IMR-90 (cell line): ENCODE measurements around the gene SLC35E4. TPM values are rescaled to one million over a fixed set of nuclear protein-coding genes. Genes with fewer than 3 reads are reported as not detected.

ENCODE experiments used
- ATAC-seq: fragments of 200-7000 bp; cut with Tn5 transposase; 2 replicates; pipeline ENCODE4 v1.9.1; 2020; ENCODE audit warnings: low read depth, mild to moderate bottlenecking, moderate library complexity
- BruUV-seq: library from RNA; stranded (reverse); fragments of 400-500 nt; replicated peaks from 2 replicates; lab custom pipeline; 2021; lab: Mats Ljungman, UMichigan
- CTCF ChIA-PET: fragments of 300-600 bp; formaldehyde crosslinking; extraction: SDS; loops from one replicate; lab custom pipeline; 2021; ENCODE audit warnings: antibody characterized with exemption; lab: Yijun Ruan, JAX
- POLR2A ChIA-PET: fragments of 300-600 bp; sonication (Branson Sonifier 250); formaldehyde crosslinking; loops from one replicate; lab custom pipeline; 2022; ENCODE audit warnings: antibody characterized with exemption; ENCODE audit not compliant: unreplicated experiment; lab: Charles Lee
- DNase-seq: peaks from one replicate; pipeline ENCODE4 v3.0.0; 2013
- H2AFZ ChIP-seq: replicated peaks from 2 replicates; pipeline ENCODE3; 2013; ENCODE audit warnings: low read length, mild to moderate bottlenecking; ENCODE audit not compliant: poor library complexity
- H2AK5ac ChIP-seq: 2 replicates; pipeline ENCODE4 v1.6.1; 2013; ENCODE audit warnings: low read depth, low read length, inconsistent platforms
- H2AK9ac ChIP-seq: replicated peaks from 2 replicates; pipeline ENCODE3; 2013; ENCODE audit warnings: mild to moderate bottlenecking, low read depth, low read length, moderate library complexity; ENCODE audit not compliant: poor library complexity
- H2BK120ac ChIP-seq: 2 replicates; pipeline ENCODE4 v1.6.1; 2013; ENCODE audit warnings: low read depth, low read length, inconsistent platforms
- H2BK15ac ChIP-seq: 3 replicates; pipeline ENCODE4 v1.6.1; 2013; ENCODE audit warnings: low read depth, low read length, inconsistent platforms
- H2BK20ac ChIP-seq: 2 replicates; pipeline ENCODE4 v1.6.1; 2013; ENCODE audit warnings: low read depth, mild to moderate bottlenecking, inconsistent platforms, low read length, moderate library complexity
- H2BK5ac ChIP-seq: 2 replicates; pipeline ENCODE4 v1.6.1; 2013; ENCODE audit warnings: mild to moderate bottlenecking, low read depth, low read length, inconsistent platforms; ENCODE audit not compliant: poor library complexity, severe bottlenecking
- H3K14ac ChIP-seq: replicated peaks from 2 replicates; pipeline ENCODE4 v1.6.1; 2013; ENCODE audit warnings: low read depth, low read length, inconsistent platforms
- H3K18ac ChIP-seq: 2 replicates; pipeline ENCODE4 v1.6.1; 2013; ENCODE audit warnings: low read depth, low read length, control low read depth
- H3K23ac ChIP-seq: 2 replicates; pipeline ENCODE4 v1.6.1; 2013; ENCODE audit warnings: low read depth, low read length, inconsistent platforms
- H3K27ac ChIP-seq: 2 replicates; pipeline ENCODE4 v1.5.1; 2013; ENCODE audit warnings: mild to moderate bottlenecking, control low read depth, low read length; ENCODE audit not compliant: insufficient read depth
- H3K27me3 ChIP-seq: 2 replicates; pipeline ENCODE4 v1.6.1; 2013; ENCODE audit warnings: low read length; ENCODE audit not compliant: control insufficient read depth, insufficient read depth
- H3K36me3 ChIP-seq: 2 replicates; pipeline ENCODE4 v1.6.1; 2013; ENCODE audit warnings: low read length, mixed read lengths; ENCODE audit not compliant: control insufficient read depth, insufficient read depth
- H3K4ac ChIP-seq: 2 replicates; pipeline ENCODE4 v1.6.1; 2013; ENCODE audit warnings: low read depth, low read length, inconsistent platforms
- H3K4me1 ChIP-seq: 2 replicates; pipeline ENCODE4 v1.6.1; 2013; ENCODE audit warnings: low read length, mixed read lengths; ENCODE audit not compliant: control insufficient read depth, insufficient read depth
- H3K4me2 ChIP-seq: 2 replicates; pipeline ENCODE4 v1.6.1; 2013; ENCODE audit warnings: low read depth, mild to moderate bottlenecking, control low read depth, low read length, moderate library complexity
- H3K4me3 ChIP-seq: 2 replicates; pipeline ENCODE4 v1.5.1; 2013; ENCODE audit warnings: low read depth, mild to moderate bottlenecking, control low read depth, low read length, moderate library complexity; ENCODE audit not compliant: insufficient read depth
- H3K56ac ChIP-seq: 2 replicates; pipeline ENCODE4 v1.6.1; 2013; ENCODE audit warnings: low read length, inconsistent platforms; ENCODE audit not compliant: insufficient read depth; ENCODE audit errors: extremely low read depth
- H3K79me1 ChIP-seq, 2 experiments: 2 replicates each; pipeline ENCODE4 v1.6.1; 2013; ENCODE audit warnings: low read length in 2 of 2, inconsistent platforms in 1 of 2, low read depth in 1 of 2
- H3K9ac ChIP-seq: 2 replicates; pipeline ENCODE4 v1.6.1; 2013; ENCODE audit warnings: low read depth, low read length, control low read depth
- H3K9me1 ChIP-seq: 2 replicates; pipeline ENCODE4 v1.6.1; 2013; ENCODE audit warnings: low read length, inconsistent platforms; ENCODE audit not compliant: insufficient read depth
- H3K9me3 ChIP-seq: 2 replicates; pipeline ENCODE4 v1.6.1; 2013; ENCODE audit warnings: low read length; ENCODE audit not compliant: control insufficient read depth, insufficient read depth
- H4K20me1 ChIP-seq: 2 replicates; pipeline ENCODE4 v1.6.1; 2013; ENCODE audit warnings: low read length, inconsistent platforms; ENCODE audit not compliant: insufficient read depth
- H4K5ac ChIP-seq: 2 replicates; pipeline ENCODE4 v1.6.1; 2013; ENCODE audit warnings: mild to moderate bottlenecking, low read depth, low read length, control low read depth
- H4K8ac ChIP-seq, 2 experiments: 2 replicates each; pipeline ENCODE4 v1.6.1; 2013; ENCODE audit warnings: low read depth in 2 of 2, low read length in 2 of 2, control low read depth in 1 of 2, inconsistent platforms in 1 of 2
- H4K91ac ChIP-seq: 2 replicates; pipeline ENCODE4 v1.6.1; 2013; ENCODE audit warnings: low read depth, low read length, inconsistent platforms; ENCODE audit not compliant: insufficient read depth
- BHLHE40 ChIP-seq: fragments of 150-350 bp; IDR thresholded peaks from 2 replicates; pipeline ENCODE4 v1.6.1; 2016; ENCODE audit warnings: mild to moderate bottlenecking, low read depth, low read length
- CEBPB ChIP-seq: IDR thresholded peaks from 2 replicates; pipeline ENCODE4 v1.6.1; 2012; ENCODE audit warnings: low read depth, low read length, improper control_type of control experiment
- CHD1 ChIP-seq: IDR thresholded peaks from 2 replicates; pipeline ENCODE4 v1.6.1; 2012; ENCODE audit warnings: low read depth, low read length, improper control_type of control experiment
- FOS ChIP-seq: fragments of 150-350 bp; IDR thresholded peaks from 2 replicates; pipeline ENCODE4 v1.6.1; 2016; ENCODE audit warnings: low read depth, low read length
- MAFK ChIP-seq: IDR thresholded peaks from 2 replicates; pipeline ENCODE4 v1.6.1; 2012; ENCODE audit warnings: low read depth, low read length, improper control_type of control experiment
- MAZ ChIP-seq: IDR thresholded peaks from 2 replicates; pipeline ENCODE4 v1.6.1; 2012; ENCODE audit warnings: low read depth, mild to moderate bottlenecking, low read length, improper control_type of control experiment, moderate library complexity, borderline replicate concordance
- MXI1 ChIP-seq: IDR thresholded peaks from 2 replicates; pipeline ENCODE4 v1.6.1; 2012; ENCODE audit warnings: low read depth, mild to moderate bottlenecking, low read length, moderate library complexity, borderline replicate concordance
- NFE2L2 ChIP-seq: fragments of 150-350 bp; IDR thresholded peaks from 2 replicates; pipeline ENCODE4 v1.6.1; 2016; ENCODE audit warnings: low read depth, mild to moderate bottlenecking, low read length
- POLR2A ChIP-seq: IDR thresholded peaks from 2 replicates; pipeline ENCODE4 v1.6.1; 2012; ENCODE audit warnings: mild to moderate bottlenecking, low read depth, low read length
- RAD21 ChIP-seq: IDR thresholded peaks from 2 replicates; pipeline ENCODE4 v1.6.1; 2012; ENCODE audit warnings: low read length, improper control_type of control experiment
- RCOR1 ChIP-seq: IDR thresholded peaks from 2 replicates; pipeline ENCODE4 v1.6.1; 2012; ENCODE audit warnings: mild to moderate bottlenecking, low read length, improper control_type of control experiment; ENCODE audit not compliant: insufficient replicate concordance
- RFX5 ChIP-seq: IDR thresholded peaks from 2 replicates; pipeline ENCODE4 v1.8.0; 2012; ENCODE audit warnings: low read depth, mild to moderate bottlenecking, low read length, moderate library complexity
- SMC3 ChIP-seq: fragments of 150-350 bp; IDR thresholded peaks from 2 replicates; pipeline ENCODE4 v1.6.1; 2016; ENCODE audit warnings: low read depth, mild to moderate bottlenecking, antibody characterized with exemption, low read length, moderate library complexity
- USF2 ChIP-seq: fragments of 150-350 bp; IDR thresholded peaks from 2 replicates; pipeline ENCODE4 v1.6.1; 2017; ENCODE audit warnings: mild to moderate bottlenecking, antibody characterized with exemption, low read length, low read depth
- WGBS, 2 experiments: methylation state at CpG; one replicate each; pipeline versions ENCODE4 v1.1.5 to v1.1.7; 2013; ENCODE audit warnings: missing lambda C conversion rate in 2 of 2; ENCODE audit not compliant: insufficient read length in 1 of 2; ENCODE audit errors: extremely low coverage in 2 of 2; 5-methylcytosine and 5-hydroxymethylcytosine counted together
- dilution Hi-C: fragments of 300-500 bp; cut with HindIII; formaldehyde crosslinking; loops from one replicate; pipeline ENCODE4 v1.14.3; 2018; ENCODE audit warnings: low sequenced_read_pairs; ENCODE audit not compliant: unreplicated experiment
- in situ Hi-C: fragments of 300-500 bp; cut with MboI; formaldehyde crosslinking; loops from 3 replicates; pipeline ENCODE4 v1.14.3; 2019; ENCODE audit warnings: low sequenced_read_pairs, inconsistent platforms, mixed read lengths
- intact Hi-C: fragments of 100-400 bp; cut with micrococcal nuclease; formaldehyde crosslinking; loops from 2 replicates; pipeline ENCODE4 v1.10.0; 2022
- polyA plus RNA-seq, 3 experiments: library from polyadenylated mRNA; depleted of rRNA; stranded (reverse); fragments of >200 nt; gene quantifications; 2 replicates each; pipeline ENCODE4 v1.2.3, GENCODE V29; 2012; ENCODE audit warnings: low replicate concordance in 1 of 3
- total RNA-seq: library from RNA; depleted of rRNA; stranded (reverse); fragments of >200 nt; gene quantifications from 2 replicates; pipeline ENCODE4 v1.2.3, GENCODE V29; 2012
- TF ChIP-seq, protein P1 (sequence below): conservative IDR thresholded peaks from 2 replicates; pipeline ENCODE4 v1.5.1; 2012; ENCODE audit warnings: mild to moderate bottlenecking, low read depth, low read length, improper control_type of control experiment
- TF ChIP-seq, protein P2 (sequence below): fragments of 150-350 bp; IDR thresholded peaks from 2 replicates; pipeline ENCODE4 v1.6.1; 2016; ENCODE audit warnings: low read depth, mild to moderate bottlenecking, low read length, moderate library complexity, borderline replicate concordance

The SLC35E4 gene
- total and polyA plus RNA-seq, 2 of the 4 experiments (the other 2 are of a cell fraction): 5.7 to 6.8 TPM

DNA sequence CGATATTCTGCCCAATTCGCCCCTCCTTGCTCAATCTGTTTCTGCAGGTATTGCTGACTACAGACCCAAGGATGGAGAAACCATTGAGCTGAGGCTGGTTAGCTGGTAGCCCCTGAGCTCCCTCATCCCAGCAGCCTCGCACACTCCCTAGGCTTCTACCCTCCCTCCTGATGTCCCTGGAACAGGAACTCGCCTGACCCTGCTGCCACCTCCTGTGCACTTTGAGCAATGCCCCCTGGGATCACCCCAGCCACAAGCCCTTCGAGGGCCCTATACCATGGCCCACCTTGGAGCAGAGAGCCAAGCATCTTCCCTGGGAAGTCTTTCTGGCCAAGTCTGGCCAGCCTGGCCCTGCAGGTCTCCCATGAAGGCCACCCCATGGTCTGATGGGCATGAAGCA, 9.2 kb upstream of the SLC35E4 start:
- Histone ChIP-seq H3K4me2 (no peak overlapping the region), H3K79me1 (no peaks in the 10 kb centered on the region), H3K14ac (no peak overlapping the region), H3K9ac (no peak overlapping the region), H3K23ac (no peak overlapping the region), H2AK9ac (no peak overlapping the region), H3K27ac (no peak overlapping the region), H2BK120ac (no peak overlapping the region), H3K36me3 (no peaks in the 10 kb centered on the region), H4K91ac (no peak overlapping the region), H2AK5ac (no peak overlapping the region), H3K4me3 (no peak overlapping the region), H3K9me3 (no peaks in the 10 kb centered on the region), H3K4me1 (no peaks in the 10 kb centered on the region), H3K18ac (no peak overlapping the region), H3K27me3 (no peaks in the 10 kb centered on the region), H2AFZ (no peak overlapping the region), H3K9me1 (no peaks in the 10 kb centered on the region), H4K20me1 (no peaks in the 10 kb centered on the region), H4K8ac (no peak overlapping the region), H3K4ac (no peak overlapping the region), H3K56ac (no peak overlapping the region), H4K5ac (no peak overlapping the region), H2BK15ac (no peak overlapping the region), H2BK20ac (no peak overlapping the region), H2BK5ac (no peak overlapping the region)
- intact Hi-C loops: no loop called here
- no TSS peak for BruUV-seq
- dilution Hi-C loops: no loop called here
- TF ChIP-seq RAD21 (no peak), SMC3 (no peak), NFE2L2 (no peak), RCOR1 (no peak), CEBPB (no peak), POLR2A (no peak), CHD1 (no peak), MAFK (no peak), BHLHE40 (no peak), MXI1 (no peak), RFX5 (no peak), MAZ (no peak), USF2 (no peak), FOS (no peak)
- TF ChIP-seq, protein P1, sequence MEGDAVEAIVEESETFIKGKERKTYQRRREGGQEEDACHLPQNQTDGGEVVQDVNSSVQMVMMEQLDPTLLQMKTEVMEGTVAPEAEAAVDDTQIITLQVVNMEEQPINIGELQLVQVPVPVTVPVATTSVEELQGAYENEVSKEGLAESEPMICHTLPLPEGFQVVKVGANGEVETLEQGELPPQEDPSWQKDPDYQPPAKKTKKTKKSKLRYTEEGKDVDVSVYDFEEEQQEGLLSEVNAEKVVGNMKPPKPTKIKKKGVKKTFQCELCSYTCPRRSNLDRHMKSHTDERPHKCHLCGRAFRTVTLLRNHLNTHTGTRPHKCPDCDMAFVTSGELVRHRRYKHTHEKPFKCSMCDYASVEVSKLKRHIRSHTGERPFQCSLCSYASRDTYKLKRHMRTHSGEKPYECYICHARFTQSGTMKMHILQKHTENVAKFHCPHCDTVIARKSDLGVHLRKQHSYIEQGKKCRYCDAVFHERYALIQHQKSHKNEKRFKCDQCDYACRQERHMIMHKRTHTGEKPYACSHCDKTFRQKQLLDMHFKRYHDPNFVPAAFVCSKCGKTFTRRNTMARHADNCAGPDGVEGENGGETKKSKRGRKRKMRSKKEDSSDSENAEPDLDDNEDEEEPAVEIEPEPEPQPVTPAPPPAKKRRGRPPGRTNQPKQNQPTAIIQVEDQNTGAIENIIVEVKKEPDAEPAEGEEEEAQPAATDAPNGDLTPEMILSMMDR: no peak
- TF ChIP-seq, protein P2, sequence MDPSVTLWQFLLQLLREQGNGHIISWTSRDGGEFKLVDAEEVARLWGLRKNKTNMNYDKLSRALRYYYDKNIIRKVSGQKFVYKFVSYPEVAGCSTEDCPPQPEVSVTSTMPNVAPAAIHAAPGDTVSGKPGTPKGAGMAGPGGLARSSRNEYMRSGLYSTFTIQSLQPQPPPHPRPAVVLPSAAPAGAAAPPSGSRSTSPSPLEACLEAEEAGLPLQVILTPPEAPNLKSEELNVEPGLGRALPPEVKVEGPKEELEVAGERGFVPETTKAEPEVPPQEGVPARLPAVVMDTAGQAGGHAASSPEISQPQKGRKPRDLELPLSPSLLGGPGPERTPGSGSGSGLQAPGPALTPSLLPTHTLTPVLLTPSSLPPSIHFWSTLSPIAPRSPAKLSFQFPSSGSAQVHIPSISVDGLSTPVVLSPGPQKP: no peak
- no peak for DNase-seq
- ChIA-PET POLR2A (no interaction called here), CTCF (no interaction called here)
- in situ Hi-C loops: no loop called here
- ATAC-seq: no peak
- WGBS, 2 experiments: 82% methylated on average over 3 of the region's 5 CpGs; no CpG with 5 or more reads in 1 of the 2 experiments
